Esophagus muscularis mucosa (tissue), 3 donors: ENCODE data around the gene TLE2.

ENCODE experiments used
- CTCF ChIP-seq, 3 experiments: fragments of 200-600 bp in 2 of 3; fragments of 450-650 bp in 1 of 3; sonication (generic) in 2 of 3; IDR thresholded peaks; one replicate each; pipeline ENCODE4 v1.5.1; 2017 to 2019; ENCODE audit warnings: antibody characterized with exemption in 3 of 3, mild to moderate bottlenecking in 2 of 3, moderate library complexity in 1 of 3
- POLR2A ChIP-seq: fragments of 450-650 bp; IDR thresholded peaks from one replicate; pipeline ENCODE4 v1.6.1; 2017; ENCODE audit warnings: antibody characterized with exemption, moderate library complexity, mild to moderate bottlenecking, low read depth

DNA sequence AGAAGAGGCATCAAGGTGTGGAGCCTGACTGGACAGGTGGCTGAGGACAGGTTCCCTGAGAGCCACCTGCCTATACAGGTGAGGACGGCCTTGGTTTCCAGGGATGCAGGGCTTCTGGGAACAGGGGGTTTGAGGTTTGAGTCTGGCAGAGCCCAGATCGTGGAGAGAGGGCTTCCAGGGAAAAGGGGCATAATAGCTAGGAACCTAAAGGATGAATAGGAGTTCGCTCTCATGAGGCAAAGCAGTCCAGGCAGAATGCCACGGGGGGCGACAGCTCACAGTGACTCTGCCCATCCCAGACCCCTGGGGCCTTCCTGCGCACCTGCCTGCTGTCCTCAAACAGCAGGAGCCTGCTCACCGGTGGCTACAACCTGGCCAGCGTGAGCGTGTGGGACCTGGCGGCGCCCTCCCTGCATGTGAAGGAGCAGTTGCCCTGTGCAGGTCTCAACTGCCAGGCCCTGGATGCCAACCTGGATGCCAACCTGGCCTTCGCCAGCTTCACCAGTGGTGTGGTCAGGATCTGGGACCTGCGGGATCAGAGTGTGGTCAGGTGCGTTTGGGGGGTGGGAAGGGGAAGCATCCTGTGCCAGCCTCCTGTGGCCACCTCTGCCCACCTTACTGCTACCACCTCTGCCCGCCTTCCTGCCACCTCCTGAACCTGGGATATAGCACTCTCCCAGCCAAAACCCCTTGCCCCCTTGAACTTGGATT lies 39.7 kb downstream of the TLE2 start:
- TF ChIP-seq POLR2A (no peak), CTCF (IDR thresholded peaks at IDR 0.05) (no peak)
